Mammary epithelial cell (primary cell): Measurements from ENCODE around the gene SH2D1A.

Experiments used
- CTCF ChIP-seq, 2 donors: IDR thresholded peaks in 1 of 2; conservative IDR thresholded peaks in 1 of 2; 2 replicates each; pipeline ENCODE4 v1.5.1; 2011 to 2012; ENCODE audit warnings: inconsistent platforms in 2 of 2, low read length in 2 of 2, mild to moderate bottlenecking in 2 of 2, control low read depth in 1 of 2, low read depth in 1 of 2; ENCODE audit not compliant: insufficient read depth in 1 of 2; ENCODE audit errors: extremely low read depth in 1 of 2
- EZH2 ChIP-seq: IDR thresholded peaks from 2 replicates; pipeline ENCODE4 v1.6.1; 2012; ENCODE audit warnings: low read length, inconsistent platforms, borderline replicate concordance

DNA sequence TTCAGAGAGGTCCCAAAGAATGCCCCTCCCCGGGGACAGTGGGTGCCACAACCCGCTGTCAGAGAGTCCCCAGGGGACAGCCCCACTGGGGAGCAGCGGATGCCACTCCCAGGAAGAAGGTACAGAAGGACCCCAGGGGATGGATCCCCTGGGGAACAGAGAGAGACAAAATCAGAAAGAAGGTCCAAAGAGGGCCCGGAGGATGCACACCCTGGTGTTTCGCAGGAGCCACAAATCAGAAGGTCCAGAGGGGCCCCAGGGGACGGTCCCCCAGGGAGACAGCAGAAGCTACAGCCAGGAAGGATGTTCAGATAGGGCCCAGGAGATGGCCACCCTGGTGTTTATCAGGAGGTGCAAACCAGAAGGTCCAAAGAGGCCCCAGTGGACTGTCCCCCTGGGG, 12.5 kb upstream of the SH2D1A start:
- no peak for TF ChIP-seq EZH2
- no peak for TF ChIP-seq CTCF (conservative IDR thresholded peaks at IDR 0.05 in 1 of 2, IDR thresholded peaks at IDR 0.05 in 1 of 2; ENCODE audit: extremely low read depth in 1 of 2, insufficient read depth in 1 of 2, low read depth in 1 of 2, low read length in 2 of 2)
